ENCODE measurements around the gene C1QA.

DNA sequence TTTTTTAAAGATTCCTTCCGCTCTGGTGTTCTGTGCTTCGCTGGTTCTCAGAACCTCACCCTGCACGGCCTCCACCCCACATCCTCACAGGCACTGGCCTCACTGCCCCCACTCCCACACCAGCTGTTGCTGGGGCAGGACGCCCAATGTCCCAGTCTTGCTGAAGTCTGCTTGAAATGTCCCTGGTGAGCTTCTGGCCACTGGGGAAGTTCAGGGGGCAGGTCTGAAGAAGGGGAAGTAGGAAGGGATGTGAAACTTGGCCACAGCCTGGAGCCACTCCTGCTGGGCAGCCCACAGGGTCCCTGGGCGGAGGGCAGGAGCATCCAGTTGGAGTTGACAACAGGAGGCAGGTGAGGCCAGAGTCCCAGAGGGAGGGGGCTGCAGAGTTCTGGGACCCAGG is at the start of gene C1QA:
- TF ChIP-seq, protein P1, sequence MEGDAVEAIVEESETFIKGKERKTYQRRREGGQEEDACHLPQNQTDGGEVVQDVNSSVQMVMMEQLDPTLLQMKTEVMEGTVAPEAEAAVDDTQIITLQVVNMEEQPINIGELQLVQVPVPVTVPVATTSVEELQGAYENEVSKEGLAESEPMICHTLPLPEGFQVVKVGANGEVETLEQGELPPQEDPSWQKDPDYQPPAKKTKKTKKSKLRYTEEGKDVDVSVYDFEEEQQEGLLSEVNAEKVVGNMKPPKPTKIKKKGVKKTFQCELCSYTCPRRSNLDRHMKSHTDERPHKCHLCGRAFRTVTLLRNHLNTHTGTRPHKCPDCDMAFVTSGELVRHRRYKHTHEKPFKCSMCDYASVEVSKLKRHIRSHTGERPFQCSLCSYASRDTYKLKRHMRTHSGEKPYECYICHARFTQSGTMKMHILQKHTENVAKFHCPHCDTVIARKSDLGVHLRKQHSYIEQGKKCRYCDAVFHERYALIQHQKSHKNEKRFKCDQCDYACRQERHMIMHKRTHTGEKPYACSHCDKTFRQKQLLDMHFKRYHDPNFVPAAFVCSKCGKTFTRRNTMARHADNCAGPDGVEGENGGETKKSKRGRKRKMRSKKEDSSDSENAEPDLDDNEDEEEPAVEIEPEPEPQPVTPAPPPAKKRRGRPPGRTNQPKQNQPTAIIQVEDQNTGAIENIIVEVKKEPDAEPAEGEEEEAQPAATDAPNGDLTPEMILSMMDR (conservative IDR thresholded peaks at IDR 0.05; ENCODE audit: low read length) = no peak
- TF ChIP-seq EZH2phosphoT487 (IDR thresholded peaks at IDR 0.05; ENCODE audit: borderline replicate concordance) = no peak
